Measurements from ENCODE around the gene PEX14.

DNA sequence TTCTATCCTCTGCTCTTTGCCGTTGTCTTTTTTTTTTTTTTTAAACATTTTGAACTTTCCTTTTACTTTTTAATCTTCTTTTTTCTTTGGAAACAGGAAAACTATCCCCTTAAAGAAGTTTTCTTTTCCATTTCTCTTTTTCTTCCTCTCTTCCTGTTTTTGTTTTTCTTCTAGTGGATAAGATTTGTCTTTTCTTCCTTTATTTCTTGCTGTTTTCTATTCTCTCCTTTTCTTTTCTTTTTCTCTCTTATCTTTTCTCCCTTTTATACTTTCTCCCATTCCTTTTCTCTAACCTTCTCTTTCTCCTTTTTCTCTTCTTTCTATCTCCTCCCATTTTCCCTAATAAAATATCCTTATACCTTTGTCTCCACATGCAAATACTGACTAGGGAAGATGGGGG is 46.2 kb downstream of the PEX14 start:
- TF ChIP-seq, protein P1, sequence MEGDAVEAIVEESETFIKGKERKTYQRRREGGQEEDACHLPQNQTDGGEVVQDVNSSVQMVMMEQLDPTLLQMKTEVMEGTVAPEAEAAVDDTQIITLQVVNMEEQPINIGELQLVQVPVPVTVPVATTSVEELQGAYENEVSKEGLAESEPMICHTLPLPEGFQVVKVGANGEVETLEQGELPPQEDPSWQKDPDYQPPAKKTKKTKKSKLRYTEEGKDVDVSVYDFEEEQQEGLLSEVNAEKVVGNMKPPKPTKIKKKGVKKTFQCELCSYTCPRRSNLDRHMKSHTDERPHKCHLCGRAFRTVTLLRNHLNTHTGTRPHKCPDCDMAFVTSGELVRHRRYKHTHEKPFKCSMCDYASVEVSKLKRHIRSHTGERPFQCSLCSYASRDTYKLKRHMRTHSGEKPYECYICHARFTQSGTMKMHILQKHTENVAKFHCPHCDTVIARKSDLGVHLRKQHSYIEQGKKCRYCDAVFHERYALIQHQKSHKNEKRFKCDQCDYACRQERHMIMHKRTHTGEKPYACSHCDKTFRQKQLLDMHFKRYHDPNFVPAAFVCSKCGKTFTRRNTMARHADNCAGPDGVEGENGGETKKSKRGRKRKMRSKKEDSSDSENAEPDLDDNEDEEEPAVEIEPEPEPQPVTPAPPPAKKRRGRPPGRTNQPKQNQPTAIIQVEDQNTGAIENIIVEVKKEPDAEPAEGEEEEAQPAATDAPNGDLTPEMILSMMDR (IDR thresholded peaks at IDR 0.05) = no peak
- TF ChIP-seq POLR2A (IDR thresholded peaks at IDR 0.05) (no peak), POLR2AphosphoS5 (IDR thresholded peaks at IDR 0.05; ENCODE audit: insufficient read depth in 1 of 2, low read depth in 1 of 2) (no peak)
